Heart left ventricle (tissue), 13 donors: ENCODE measurements around the gene PTPN6.

ENCODE experiments used
- CTCF ChIP-seq, 12 donors: fragments of 200-600 bp; sonication (generic) in 4 of 12; IDR thresholded peaks; one replicate each; pipeline versions ENCODE4 v1.5.0 to v1.8.0; 2018 to 2022; ENCODE audit warnings: antibody characterized with exemption in 12 of 12, mild to moderate bottlenecking in 5 of 12
- POLR2A ChIP-seq, 2 donors: fragments of 450-650 bp; IDR thresholded peaks; one replicate each; pipeline ENCODE4 v1.6.1; 2017; ENCODE audit warnings: antibody characterized with exemption in 2 of 2, mild to moderate bottlenecking in 2 of 2, moderate library complexity in 2 of 2
- donor health status: ischemic (EF 13 %, LVEDD 7.1; RV severe dilation, severe dysfunction).
- donor health status: DM: no; HTN: yes; CAD: no.
- donor health status: DM: no; HTN: no; CAD: no.
- donor health status: ischemic (EF 25% LVEDD 6.9; RV normal size, moderate dysfunction).
- donor health status: ischemic (EF 25% LVEDD 5.7; RV mildly dilated, moderate dysfunction).
- donor health status: ischemic (EF 35%, LVEDD 5.7; RV mildly dilated, moderate dysfunction).
- donor health status: nonischemic (EF 11% LVEDD 7.7; RV severe dilation, severe dysfunction).
- donor health status: DM: yes; HTN: yes; CAD: no.
- donor health status: PGD.
- donor health status: ischemic (EF 29% LVEDD 5.4; RV normal size, mild dysfunction).
- donor health status: nonischemic (EF 23%, LVEDD 6.1; RV moderate dilation, normal function).

GRCh38 chr12:7004287-7004803 is 53.2 kb downstream of the PTPN6 start:
- TF ChIP-seq POLR2A (IDR thresholded peaks at IDR 0.05) (no peak), CTCF (IDR thresholded peaks at IDR 0.05) (no peak)
